ENCODE data around the gene TERB1.

The TERB1 gene

DNA sequence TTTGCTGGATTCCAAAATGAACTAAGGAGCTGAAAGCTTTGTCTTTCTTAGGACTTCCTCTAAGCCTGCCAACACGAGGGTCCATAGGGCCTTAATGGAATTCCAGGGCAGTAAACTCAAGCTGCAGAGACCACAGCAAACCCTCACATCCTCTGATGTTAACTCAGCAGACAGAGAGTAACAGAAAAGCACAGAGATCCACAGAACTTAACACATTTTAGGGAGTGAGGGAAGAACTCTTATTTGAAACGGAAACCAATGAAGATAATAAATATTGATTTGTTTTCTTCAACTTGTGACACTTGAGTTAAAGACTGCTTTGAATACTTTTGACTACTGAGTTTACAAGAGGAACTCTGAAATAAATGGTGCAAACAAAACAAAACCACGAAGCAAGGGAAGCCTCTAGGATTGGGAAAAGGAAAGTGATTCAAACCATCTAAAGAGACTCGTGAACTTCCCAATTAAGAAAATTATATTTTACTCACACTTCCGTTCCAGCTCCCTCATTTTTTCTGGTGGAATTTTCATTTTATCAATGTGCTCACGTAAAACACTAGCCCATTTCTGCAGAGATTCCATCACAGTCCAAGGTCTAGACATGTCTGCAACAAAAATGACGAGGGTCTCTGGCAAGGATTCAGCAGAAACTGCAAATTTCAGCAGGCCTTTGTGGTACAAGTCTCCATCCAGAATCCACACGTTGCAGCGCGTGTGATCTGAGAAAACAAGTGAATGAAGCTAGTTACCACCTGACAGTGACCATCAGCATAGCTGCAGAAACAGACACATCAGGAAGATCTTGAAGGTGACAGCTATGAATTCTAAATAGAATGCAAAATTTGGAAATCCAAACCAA is 59.2 kb downstream of the TERB1 start:
- no peak for DNase-seq (ENCODE audit: low spot score)

DNA sequence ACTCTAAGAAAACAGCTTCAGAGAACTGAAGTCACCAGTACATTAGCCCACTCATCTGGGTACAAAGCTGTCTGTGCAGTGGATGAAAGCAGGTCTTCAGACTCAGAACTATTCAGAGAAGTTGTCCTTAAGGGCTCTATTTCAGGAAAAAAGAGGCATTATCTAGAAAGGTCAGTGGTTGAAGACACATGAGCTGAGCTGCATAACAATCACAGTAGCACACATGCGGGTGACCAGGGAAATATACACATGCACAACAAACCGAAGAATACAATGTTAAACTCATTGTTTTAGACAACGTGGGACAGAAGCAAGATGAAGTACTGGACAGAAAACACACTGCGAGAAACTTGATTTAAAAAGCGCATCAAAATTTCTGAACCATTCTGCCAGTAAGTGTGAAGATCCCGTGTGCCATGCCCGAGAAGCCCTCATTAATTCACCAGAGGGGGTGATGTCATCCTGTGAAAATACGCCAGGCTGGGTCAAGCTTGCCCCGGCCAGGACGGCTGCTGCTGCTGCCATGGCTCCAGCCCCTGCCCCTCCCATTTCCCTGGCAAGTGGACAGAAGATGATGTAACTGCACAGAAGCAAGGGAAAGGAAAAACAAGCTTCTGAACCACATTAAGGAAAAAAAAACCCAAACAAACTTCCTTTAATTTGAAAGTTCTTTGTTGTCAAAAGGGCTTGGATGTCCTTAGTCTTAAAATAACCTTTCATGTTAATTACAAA is 60.0 kb downstream of the TERB1 start:
- DNase-seq (ENCODE audit: low spot score), result peak; percentile 74

DNA sequence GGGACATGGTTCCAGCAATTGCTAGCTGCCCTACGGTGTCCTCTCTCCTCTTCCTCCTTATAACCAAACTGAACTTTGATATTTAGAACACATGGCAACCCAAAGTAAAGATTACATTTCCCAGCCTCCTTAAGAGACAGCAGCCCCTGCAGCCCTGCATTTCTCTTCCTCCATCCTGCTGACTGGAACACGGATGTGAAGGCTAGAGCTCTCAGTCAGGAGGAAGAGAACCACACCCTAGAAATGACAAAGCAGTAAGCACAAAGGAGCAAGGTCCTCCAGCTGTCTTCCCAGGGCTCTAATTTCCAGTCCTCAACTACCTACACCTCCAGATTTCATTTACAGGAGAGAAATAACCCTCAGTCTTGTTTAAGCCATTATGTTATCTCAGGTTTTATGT is 60.9 kb downstream of the TERB1 start:
- no peak for DNase-seq (ENCODE audit: low spot score)

DNA sequence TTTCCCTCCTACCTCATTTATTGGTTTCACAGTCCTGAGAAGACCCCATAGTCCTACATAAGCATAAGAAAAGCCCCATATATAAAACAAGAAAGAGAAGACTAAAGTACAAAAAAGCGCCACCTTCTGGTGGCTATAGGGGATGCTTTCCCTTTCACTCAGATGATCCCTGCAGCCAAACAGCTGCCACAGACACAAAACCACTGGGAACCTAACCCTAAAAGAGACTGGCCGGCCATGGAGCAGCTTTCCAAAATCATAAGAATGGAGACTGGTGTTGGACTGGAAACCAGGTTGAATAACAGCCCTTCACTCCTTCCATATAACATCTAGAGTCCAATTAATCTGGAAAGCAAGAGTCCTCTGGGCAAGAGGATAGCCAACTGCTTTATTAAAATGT is 61.4 kb downstream of the TERB1 start:
- DNase-seq (ENCODE audit: low spot score), result peak; percentile 54

DNA sequence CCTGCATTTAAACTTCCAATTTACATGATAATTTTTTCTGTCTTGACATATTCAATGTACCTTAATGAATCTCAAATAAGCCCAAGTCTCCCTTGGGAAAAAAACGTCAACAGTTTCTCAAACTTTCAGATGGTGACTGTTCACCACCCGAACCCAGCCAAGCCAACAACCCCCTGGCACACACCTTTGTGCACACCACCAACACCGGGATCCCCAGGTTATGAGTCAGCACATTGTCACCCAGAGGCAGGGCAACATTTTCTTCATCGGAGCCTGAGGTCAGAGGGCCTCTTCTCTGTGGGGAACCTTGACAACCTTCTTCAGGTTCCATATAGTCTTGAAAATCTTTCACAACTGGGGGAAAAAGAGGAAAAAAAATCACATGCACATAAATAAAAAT is 65.5 kb downstream of the TERB1 start:
- no peak for DNase-seq (ENCODE audit: low spot score)

DNA sequence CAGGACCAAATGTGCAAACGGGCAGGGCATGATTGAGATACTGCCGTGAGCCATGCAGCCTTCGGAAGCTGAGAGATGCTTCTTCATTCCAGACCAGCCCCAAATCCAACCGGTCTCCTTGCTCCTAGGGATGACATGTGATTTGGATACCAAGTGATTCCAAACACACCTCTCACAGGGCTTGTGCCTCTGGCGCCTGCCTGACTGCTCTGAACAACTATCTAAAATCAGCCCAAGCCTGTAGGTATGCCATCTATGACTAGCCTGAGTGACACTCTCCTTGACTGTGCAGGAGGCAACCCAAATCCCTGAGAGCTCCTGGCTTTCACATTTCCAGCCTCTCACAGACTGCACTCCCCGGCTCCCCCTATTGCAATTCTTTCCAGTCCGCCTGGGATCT is 70.3 kb downstream of the TERB1 start:
- DNase-seq (ENCODE audit: low spot score), result no peak

DNA sequence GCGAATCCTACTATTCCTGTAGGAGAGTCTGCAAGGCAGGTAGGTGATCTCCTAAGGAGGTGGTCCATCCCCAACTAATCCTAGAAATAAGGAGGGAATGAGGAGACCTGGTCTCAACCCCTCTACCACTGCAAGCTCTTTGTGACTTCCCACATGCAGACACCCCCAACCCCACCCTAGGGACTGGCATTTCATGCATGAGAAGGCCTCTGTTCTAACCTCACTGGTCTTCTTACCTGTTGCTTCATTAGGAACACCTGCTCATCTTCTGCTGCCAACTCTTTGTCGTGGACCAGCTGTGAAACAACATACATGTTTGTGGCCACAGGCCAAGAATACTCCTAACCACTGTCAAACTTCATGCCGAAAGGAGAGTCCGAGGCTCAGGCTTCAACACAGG is 72.6 kb downstream of the TERB1 start:
- no peak for DNase-seq (ENCODE audit: low spot score)

DNA sequence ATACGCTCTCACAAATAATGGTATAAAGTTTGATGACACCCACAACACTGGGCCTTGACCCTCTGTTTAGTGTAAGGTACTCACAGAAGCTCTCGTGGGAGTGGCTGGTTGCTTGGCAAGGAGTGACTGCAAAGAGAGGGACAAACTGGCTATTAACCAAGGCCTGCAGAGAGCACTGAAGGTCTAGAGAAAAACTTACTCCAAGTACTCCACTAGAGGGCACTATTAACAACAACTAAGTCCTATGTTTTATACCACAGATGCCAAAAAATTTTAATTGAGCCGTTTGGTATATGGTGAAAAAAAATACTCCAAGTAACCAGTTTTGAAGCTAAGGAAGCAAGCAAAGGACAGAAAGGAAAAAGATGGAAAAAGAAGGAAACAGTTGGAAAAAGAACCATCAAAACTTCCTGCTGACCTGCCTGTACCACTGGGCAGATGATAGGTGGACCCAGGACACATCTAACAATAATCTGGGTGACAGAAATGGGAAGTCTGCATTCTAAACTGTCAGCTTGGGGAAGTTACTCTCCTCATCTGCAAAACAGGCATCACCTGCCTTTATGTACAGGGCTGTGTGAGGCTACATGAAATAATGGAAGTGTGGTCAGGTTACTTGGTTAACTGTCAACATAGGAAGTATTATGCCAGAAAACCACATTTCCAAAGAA is 73.1 kb downstream of the TERB1 start:
- peak; percentile 67 for DNase-seq (ENCODE audit: low spot score)

DNA sequence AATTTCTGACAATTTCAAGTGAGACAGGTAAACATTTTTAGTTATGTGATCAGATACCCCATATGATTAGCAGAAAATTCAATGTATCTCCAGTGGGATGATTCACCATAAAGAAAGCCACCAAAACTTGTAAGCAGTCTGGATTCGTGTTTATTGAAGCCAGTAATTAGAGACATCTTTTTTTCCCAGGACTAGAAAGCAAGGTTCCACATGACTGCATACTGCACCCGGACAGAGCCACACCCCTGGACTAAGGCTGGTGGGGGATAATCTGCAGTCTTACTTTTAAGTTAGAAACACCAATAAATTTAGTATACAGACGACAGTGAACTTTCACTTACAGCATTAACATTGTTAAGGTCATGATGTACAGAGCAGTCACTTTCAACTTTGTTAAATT is 80.6 kb downstream of the TERB1 start:
- DNase-seq (ENCODE audit: low spot score), result no peak

DNA sequence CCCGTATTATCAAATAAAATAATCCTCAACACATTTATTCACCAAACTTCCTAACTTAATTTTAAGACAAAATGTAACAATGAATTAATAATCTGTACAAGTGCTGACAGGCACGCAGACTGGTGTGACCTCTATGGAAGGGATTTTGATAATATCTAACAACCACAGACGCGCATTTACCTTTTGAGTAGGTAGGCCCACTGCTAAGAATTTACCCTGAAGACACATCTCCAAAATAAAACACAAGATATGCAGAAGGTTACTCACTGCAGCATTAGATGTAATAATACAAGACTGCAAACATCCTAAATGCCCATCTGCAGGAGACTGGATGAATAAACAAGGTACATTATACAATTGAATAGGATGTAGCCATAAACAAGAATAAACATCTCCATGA is 82.1 kb downstream of the TERB1 start:
- no peak for DNase-seq (ENCODE audit: low spot score)

DNA sequence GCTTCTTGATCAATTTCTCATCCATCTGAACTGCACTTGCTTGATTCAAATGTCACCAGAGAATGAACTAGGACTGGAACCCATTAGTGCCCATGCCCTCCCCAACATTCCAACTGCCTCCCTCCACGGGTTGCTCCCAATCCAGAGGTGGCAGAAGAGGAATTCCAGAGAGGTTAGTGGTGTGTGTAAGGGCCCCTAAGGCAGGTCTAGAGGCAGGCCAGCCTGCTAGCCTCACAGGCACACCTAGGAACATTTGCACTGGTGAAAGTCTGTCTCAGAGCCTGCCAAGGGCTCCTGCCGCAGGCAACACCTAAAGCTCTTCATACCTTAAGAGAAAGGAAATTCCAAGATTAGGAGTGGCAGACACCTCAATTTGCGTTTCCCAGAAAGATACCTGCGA is 83.6 kb downstream of the TERB1 start:
- DNase-seq (ENCODE audit: low spot score), result no peak

DNA sequence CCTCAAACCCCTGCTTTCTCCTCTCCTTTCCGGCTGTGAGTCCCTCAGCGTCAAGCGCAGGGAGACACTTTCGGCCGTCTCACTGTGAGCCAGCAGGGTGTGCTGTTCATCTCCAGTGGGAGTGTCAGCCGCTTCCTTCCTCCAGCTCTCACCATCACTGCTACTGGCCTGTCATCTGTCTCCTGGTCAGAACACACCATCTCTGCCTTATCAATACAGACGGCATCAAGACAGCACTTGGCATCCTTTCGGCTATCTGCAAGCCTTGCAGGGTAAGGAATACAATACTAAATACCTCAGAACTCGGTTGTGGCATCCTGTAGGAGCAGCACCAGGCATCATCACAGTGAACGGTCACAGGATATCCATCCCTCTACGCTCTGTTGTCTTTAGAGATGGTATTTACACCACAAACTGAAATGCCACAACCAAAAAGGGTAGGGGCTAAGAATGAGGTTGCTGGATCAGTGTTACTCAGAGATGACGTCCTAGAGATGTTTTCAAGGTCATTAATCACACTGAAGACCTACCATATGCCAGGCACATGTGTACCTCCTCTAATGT is 84.2 kb downstream of the TERB1 start:
- no peak for DNase-seq (ENCODE audit: low spot score)

DNA sequence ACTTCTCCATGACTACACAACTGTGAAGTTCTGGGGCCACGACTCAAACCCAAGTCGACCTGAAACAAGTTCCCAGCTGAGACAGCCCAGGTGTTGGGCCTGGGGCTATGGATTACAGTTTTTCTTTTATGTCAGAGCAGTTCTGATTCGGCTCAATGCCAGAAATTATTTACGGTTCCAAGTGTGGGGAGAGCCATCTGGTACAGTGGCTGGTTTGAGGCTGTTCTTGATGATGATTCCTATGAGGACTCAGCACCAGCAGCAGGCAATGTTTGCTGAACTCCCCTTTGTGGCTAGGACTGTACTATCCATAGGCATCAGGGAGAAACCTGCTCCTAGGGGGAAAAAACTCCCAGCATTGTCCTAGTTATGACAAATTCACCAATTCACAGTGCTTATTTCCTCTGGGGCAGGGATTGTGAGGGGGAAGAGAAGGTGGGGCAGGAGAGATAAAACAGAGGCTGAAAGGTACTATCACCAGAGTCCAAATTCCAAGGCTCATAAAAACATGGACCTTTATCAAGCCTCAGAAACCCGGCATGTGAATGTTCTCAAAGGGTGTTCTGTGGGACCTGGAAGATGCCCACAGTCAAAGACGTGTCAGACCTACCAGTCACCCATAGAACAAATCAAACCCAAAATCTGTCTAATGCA is 86.6 kb downstream of the TERB1 start:
- no peak for DNase-seq (ENCODE audit: low spot score)

DNA sequence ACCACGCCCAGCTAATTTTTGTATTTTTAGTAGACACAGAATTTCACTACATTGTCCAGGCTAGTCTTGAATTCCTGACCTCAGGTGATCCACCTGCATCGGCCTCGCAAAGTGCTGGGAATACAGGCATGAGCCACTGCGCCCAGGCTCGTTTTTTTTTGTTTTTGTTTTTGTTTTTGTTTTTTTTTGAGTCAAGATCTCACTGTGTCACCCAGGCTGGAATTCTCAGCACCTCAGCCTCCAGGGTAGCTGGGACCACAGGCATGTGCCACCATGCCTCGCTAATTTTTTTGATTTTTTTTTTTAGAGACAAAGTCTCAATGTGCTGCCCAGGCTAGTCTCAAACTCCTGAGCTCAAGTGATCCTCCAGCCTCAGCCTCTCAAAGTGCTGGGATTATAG is 87.3 kb downstream of the TERB1 start:
- no peak for DNase-seq (ENCODE audit: low spot score)

DNA sequence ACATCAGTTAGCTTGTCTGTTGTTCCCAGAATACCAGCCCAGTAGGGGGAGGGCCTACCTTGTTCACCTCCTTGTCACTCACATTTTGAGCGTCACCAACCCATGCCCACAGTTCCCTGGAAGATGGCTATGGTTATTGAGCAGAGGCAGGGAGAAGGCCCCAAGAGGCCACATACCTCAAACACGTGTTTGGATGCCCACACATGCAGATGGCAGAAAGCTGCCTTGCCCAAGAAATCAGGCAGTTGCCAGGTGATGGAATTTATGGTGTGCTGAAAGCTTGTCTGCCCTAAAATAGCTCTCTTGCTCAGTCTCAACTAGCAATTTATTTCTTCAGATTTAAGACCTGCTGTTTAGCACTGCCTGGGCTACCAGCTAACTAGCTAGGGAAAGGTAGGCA is 88.3 kb downstream of the TERB1 start:
- DNase-seq (ENCODE audit: low spot score), result no peak

DNA sequence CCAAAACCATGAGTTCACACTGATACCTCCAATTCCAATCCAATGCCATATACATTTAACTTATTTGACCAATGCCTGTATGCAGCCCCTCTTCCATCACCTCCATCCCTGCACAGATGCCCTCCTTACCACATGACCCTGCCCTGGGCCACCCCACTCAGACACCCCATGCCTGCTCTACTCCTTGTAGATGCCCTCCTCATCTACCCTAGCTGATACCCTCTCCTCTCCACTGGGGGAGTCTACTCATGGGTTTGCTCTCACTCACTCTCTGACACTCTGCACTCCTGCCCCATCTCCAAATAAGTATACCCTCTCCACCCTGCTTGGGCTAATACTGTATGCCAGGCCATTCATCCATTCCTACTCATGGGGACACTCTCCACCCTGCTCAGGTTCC is 88.9 kb downstream of the TERB1 start:
- DNase-seq (ENCODE audit: low spot score), result no peak

DNA sequence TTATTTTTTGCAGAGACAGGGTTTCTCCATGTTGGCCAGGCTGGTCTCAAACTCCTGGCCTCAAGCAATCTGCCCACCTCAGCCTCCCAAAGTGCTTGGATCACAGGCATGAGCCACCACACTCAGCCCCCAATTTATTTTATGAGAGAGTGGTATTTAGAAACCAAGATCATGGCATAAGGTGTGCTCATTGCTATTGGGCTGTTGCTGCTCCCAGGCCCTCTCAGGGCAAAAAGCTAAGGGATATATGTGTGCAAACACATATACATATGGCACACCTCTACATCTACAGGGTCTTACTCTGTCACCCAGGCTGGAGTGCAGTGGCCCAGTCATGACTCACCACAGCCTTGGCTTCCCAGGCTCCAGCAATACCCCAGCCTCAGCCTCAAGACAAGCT is 89.8 kb downstream of the TERB1 start:
- DNase-seq (ENCODE audit: low spot score), result no peak

DNA sequence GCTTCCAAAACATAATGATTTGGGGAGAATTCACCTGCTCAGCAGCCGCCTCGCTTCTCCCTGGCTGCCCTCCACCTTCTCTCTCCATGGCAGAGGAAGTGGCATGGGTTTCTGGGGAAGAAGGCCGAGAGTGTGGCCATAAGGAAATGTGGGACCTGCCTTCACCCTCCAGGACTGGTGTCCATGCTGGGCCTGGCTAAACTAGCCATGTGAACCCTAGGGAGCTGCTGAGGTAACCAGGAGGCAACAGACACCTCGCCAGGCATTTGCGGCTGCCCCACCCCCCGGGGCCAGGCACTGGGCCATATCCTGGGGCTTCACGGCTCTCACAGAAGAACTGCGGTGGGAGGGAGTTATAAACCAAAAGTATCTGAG is 94.9 kb downstream of the TERB1 start:
- DNase-seq (ENCODE audit: low spot score), result no peak

DNA sequence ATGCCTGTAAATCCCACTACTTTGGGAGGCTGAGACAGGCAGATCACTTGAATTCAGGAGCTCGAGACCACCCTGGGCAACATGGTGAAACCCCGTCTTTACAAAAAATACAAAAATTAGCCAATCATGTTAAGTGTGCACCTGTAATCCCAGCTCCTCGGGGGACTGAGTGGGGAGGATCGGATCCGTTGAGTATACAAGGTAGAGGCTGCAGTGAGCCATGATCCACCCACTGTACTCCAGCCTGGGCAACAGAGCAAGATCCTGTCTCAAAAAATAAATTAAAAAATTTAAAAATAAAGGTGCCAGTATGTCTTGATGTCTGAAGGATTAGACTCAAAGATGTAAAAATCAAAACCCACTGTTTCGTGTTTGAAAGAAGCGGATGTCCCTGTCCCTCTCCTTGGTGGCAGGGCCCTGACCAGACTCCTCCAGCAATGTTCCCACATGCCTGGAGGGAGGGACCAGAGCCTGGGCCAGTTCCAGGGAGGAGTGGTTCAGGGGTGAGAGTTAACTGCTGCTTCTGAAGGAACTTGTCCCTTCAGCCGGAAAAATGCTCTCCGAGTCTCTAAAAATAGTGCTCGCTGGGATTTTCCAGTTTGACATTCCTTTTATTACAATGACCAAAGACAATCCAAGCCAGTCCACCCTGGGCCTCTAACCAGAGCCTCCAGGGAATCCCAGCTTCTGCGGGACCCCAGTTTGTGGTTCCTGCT is 95.4 kb downstream of the TERB1 start:
- DNase-seq (ENCODE audit: low spot score), result no peak

Data from COLO829 (cell line).